Memory B cell (primary cell): ENCODE results near the gene EEF1AKMT2.
"Not testable (repeated sequence)": the region's sequence is repeated elsewhere in the genome, so short reads cannot be mapped to it uniquely, and the experiment has no call there.

ENCODE experiments used
- ATAC-seq: fragments of 150-1000 bp; cut with Tn5 transposase; 2 replicates; pipeline ENCODE4 v1.10.0; 2021; ENCODE audit warnings: low read depth, mild to moderate bottlenecking, moderate library complexity
- DNase-seq, 2 donors: peaks; one replicate each; pipeline ENCODE4 v3.0.0; 2022; ENCODE audit warnings: low spot score in 2 of 2
- H3K27ac Mint-ChIP-seq: one replicate; pipeline ENCODE4 v1.8.0; 2022; ENCODE audit warnings: mild to moderate bottlenecking, moderate library complexity, mixed read lengths
- H3K27me3 Mint-ChIP-seq: one replicate; pipeline ENCODE4 v1.8.0; 2022; ENCODE audit warnings: mixed read lengths
- H3K36me3 Mint-ChIP-seq: one replicate; pipeline ENCODE4 v1.8.0; 2022; ENCODE audit warnings: mild to moderate bottlenecking, mixed read lengths
- H3K4me1 Mint-ChIP-seq: one replicate; pipeline ENCODE4 v1.8.0; 2022; ENCODE audit warnings: mixed read lengths
- H3K4me3 Mint-ChIP-seq: one replicate; pipeline ENCODE4 v1.8.0; 2022; ENCODE audit warnings: mild to moderate bottlenecking, moderate library complexity, mixed read lengths
- H3K9me3 Mint-ChIP-seq: one replicate; pipeline ENCODE4 v1.8.0; 2022; ENCODE audit warnings: mixed read lengths

The EEF1AKMT2 gene

GRCh38 chr10:124746447-124746846 is 45.2 kb downstream of the EEF1AKMT2 start:
- H3K27me3 Mint-ChIP-seq, ATAC-seq, H3K9me3 Mint-ChIP-seq, DNase-seq, H3K4me3 Mint-ChIP-seq, H3K36me3 Mint-ChIP-seq, H3K27ac Mint-ChIP-seq: not testable (repeated sequence)
- H3K4me1 Mint-ChIP-seq: peaks cover 12% of the 10 kb centered on the region

GRCh38 chr10:124745673-124746072 is 46.0 kb downstream of the EEF1AKMT2 start:
- peak in 1 of 2 donors; percentile 54 for DNase-seq
- Mint-ChIP-seq H3K27me3 (no peaks in the 10 kb centered on the region), H3K9me3 (no peaks in the 10 kb centered on the region), H3K4me3 (peak overlapping the region; percentile 24), H3K36me3 (peaks cover 1% of the 10 kb centered on the region), H3K27ac (peak overlapping the region; percentile 69), H3K4me1 (peaks cover 17% of the 10 kb centered on the region)
- ATAC-seq: no peak

GRCh38 chr10:124745252-124745651 is 46.4 kb downstream of the EEF1AKMT2 start:
- Mint-ChIP-seq H3K4me3 (peak overlapping the region; percentile 24), H3K27ac (peak overlapping the region; percentile 69), H3K9me3 (no peaks in the 10 kb centered on the region), H3K27me3 (no peaks in the 10 kb centered on the region), H3K4me1 (peaks cover 20% of the 10 kb centered on the region), H3K36me3 (peaks cover 1% of the 10 kb centered on the region)
- ATAC-seq: no peak
- no peak for DNase-seq

DNA sequence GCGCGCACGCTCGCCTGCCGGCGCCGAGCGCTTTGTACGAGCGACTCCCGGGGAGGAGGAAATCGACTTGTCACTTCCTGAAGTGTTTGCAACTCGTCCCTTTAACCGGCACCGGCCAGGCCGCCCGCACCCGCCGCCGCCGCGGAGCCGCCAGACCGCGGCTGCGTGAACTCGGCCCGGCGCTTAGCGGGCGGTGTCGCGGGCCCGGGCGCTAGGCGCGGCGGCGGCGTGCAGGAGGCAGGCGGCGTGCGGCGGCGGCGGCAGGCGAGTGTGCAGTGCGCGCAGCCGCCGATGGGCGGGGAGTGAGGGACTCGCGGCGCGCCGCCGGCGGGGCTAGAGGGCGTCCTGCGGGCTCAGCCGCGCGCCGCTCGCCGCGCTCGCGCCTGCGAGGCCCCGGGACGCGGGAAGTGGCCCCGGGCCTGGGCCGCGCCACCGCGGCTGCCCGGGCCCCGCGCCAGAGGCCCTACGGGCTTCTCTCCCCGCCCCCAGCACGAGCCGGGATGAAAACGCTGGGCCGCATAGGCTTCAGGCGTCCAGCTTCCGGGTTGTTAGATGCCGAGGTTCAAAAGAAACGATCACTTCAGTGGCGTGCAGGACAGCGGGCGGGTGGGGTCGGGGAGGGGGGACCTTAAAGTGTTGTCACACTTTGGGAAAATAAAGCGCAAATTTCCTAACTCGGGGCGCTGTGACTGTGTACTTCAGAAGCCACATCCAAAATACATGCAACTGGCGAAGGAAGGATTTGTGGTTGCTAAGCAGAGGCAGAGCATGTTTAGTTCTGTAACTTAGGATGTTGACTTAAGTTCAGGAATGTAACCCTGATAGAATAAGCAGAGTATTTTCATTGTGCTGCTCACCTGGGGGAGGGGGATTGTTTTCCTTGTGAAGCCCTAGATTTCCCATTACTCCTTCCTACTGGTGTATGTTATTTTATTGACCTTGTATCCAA is 47.3 kb downstream of the EEF1AKMT2 start, which contains the start of gene FAM53B:
TSS of gene FAM53B (minus strand) at position 277 of the 949 bp plus-strand sequence. CDS start 37,665 bp downstream, outside the sequence.
- DNase-seq (peak; percentile 78 to 80), ATAC-seq (peak; percentile 69)
- Mint-ChIP-seq H3K36me3 (peaks cover 1% of the 10 kb centered on the region), H3K9me3 (no peaks in the 10 kb centered on the region), H3K27me3 (no peaks in the 10 kb centered on the region), H3K4me1 (peaks cover 27% of the 10 kb centered on the region), H3K4me3 (peak within 1 kb of the TSS; percentile 98), H3K27ac (peak within 1 kb of the TSS; percentile 89)

DNA sequence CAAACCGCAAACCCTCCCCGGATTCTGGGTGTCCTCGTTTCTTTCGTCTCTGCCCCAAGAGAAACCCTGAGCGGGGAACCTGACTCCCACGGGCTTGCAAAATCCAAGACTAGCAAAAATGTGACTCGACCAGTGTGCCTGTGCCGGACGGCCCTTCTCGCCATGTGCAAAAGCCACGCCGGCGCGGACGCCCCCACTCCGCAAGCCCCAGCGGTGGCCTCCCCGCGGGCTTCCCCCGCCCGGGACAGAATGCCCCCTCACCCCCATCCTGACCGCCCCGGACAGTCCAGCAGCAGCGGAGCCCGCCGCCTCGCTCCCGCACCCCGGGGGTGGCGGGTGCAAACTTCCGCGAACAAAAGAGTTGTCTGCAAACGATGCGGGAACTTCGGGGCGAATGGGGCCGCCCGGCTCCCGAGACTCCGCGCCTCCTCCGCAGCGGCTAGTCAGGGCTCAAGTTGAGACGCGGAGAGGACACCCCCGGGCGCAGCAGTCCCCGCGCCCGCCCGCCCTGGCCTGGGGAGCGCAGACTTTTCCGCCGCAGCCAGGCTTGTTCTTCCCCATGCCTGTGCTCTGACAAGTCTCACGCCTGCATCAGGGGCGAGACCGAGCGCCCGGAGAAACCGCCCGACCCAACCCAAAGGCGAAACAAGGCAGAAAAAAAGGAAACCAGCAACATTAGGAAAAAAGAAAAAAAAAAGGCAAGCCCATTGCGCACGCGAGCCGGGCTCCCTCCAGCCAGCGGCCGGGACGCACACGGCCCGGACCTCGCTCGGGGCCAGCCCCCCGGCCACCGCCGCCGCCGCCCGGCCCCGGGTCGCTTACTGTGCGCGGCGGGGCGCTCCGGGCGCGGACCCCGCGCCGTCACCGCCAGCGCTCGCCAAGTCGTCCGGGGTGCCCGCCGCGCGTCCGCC is 48.2 kb downstream of the EEF1AKMT2 start:
- ATAC-seq: peak; percentile 23
- H3K27ac Mint-ChIP-seq: peak overlapping the region; percentile 89

GRCh38 chr10:124742413-124743190 is 49.1 kb downstream of the EEF1AKMT2 start:
- H3K4me1 Mint-ChIP-seq: peaks cover 36% of the 10 kb centered on the region

More for the DNA sequence above, 48.2 kb downstream of the EEF1AKMT2 start:
- DNase-seq: no peak
- peak overlapping the region; percentile 98 for H3K4me3 Mint-ChIP-seq
- peaks cover 3% of the 10 kb centered on the region for H3K36me3 Mint-ChIP-seq
- H3K27me3 Mint-ChIP-seq: no peaks in the 10 kb centered on the region
- no peaks in the 10 kb centered on the region for H3K9me3 Mint-ChIP-seq
- peaks cover 32% of the 10 kb centered on the region for H3K4me1 Mint-ChIP-seq

DNA sequence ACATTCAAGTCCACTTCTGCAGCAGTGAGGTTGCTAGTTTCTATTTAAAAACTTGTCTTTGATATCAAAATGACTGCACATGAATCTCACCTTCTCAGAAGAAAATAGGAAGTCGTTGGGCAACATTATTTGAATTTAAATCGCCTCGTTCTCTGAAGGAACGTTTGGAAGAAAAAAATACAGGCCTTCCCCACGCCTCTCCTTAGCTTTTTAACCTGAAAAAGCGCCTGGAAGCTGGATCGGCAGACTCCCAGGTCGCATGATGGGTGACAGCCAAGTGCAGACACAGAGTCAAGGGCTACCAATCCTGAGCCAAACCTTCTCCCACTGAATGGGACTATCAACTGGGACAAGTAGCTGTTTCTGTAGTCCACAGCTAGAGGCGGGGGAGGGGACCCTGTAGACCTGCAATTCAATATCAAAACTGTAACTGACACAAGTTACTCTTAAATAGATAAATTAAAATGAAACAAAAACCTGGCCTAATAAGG is 49.7 kb downstream of the EEF1AKMT2 start:
- Mint-ChIP-seq H3K27me3 (no peaks in the 10 kb centered on the region), H3K36me3 (peaks cover 4% of the 10 kb centered on the region), H3K9me3 (no peaks in the 10 kb centered on the region), H3K27ac (peak overlapping the region; percentile 92), H3K4me1 (peaks cover 40% of the 10 kb centered on the region), H3K4me3 (peak overlapping the region; percentile 98)
- DNase-seq: no peak
- no peak for ATAC-seq

More at GRCh38 chr10:124742413-124743190, 49.1 kb downstream of the EEF1AKMT2 start:
- peaks cover 4% of the 10 kb centered on the region for H3K36me3 Mint-ChIP-seq
- H3K9me3 Mint-ChIP-seq: no peaks in the 10 kb centered on the region
- H3K27me3 Mint-ChIP-seq: no peaks in the 10 kb centered on the region
- H3K4me3 Mint-ChIP-seq: peak overlapping the region; percentile 98
- peak overlapping the region; percentile 89 for H3K27ac Mint-ChIP-seq
- no peak for DNase-seq
- ATAC-seq: no peak

DNA sequence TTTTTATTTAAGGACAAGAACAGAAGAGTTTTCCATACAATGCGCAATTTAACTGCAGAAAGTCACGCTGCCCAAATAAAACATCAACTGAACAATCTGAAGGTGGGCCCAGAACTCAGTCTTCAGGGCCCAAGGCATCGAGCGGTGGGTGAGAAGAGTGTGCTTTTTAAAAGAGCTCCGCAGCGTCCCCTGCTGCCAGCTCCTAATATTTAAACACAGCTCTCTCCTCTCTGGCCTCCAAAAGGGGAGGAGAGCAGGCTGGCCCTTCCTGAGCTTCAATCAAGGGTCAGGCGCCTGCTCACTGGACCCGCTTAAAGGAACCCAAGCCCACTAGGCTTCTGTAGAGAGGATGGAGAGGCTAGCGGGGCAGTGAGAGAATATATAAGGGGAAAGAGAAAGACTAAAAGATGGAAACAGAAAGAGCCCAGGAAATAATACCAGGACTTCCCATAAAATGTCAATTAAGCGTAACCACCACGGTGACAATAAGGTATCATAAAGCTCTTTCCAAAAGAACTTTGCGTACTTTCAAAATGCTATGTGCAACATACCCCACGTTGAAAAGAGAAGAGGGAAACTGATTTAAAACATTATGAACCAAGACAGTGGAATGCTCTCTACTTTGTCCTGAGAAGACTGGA is 50.3 kb downstream of the EEF1AKMT2 start:
- H3K36me3 Mint-ChIP-seq: peaks cover 4% of the 10 kb centered on the region
- peak overlapping the region; percentile 98 for H3K4me3 Mint-ChIP-seq
- no peaks in the 10 kb centered on the region for H3K9me3 Mint-ChIP-seq
- peaks cover 45% of the 10 kb centered on the region for H3K4me1 Mint-ChIP-seq
- H3K27me3 Mint-ChIP-seq: no peaks in the 10 kb centered on the region
- ATAC-seq (peak; percentile 54), DNase-seq (peak in 1 of 2 donors; percentile 60)
- H3K27ac Mint-ChIP-seq: peak overlapping the region; percentile 92

DNA sequence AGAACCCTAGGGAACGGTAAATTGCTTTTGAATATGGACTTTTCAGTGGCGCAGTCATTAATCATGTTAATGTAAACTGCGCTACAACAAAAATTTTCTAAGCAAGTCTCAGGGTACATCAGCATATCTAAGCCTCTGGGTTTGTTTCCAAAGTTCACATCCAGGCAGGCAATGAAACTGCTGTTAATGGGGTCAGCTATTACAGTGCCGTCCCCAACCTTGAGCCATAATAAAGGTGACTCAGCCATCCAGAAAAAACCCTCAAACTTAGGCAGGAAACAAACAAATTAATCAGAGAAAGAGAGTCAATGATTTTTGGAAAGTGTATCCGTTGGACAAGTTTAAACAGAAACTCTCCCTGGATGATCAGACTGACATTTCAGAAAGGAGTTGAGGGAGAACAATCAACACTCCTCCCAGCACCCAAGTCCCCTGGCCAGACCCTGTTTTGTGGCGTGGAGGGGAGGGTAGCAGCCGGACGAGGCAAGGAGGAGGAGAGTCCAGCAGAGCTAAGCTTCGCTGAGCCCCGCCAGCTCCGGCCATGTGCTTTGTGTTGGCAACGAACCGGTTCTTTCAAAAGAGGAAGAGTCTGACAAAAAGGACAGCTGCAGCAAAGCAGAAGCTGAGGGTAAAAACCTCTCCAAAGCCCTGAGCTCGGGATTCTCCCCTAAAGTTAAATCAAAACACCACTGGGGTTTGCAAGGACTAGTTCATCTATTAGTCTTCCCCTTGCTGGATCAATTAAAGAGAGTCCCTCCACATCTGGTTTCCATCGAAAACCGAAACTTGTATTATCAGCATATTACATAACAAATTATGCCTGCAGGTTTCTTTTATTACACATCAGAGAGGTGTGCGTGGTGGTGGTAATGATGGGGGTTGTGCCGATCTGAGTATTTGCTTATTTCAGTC is 51.1 kb downstream of the EEF1AKMT2 start:
- Mint-ChIP-seq H3K4me1 (peaks cover 52% of the 10 kb centered on the region), H3K27ac (peak overlapping the region; percentile 92), H3K27me3 (no peaks in the 10 kb centered on the region), H3K4me3 (peak overlapping the region; percentile 98), H3K36me3 (peaks cover 8% of the 10 kb centered on the region), H3K9me3 (no peaks in the 10 kb centered on the region)
- DNase-seq: peak in 1 of 2 donors; percentile 57
- ATAC-seq: peak; percentile 62

- H3K27me3 Mint-ChIP-seq: no peaks in the 10 kb centered on the region
- peak overlapping the region; percentile 92 for H3K27ac Mint-ChIP-seq
- peaks cover 8% of the 10 kb centered on the region for H3K36me3 Mint-ChIP-seq
- no peak for DNase-seq
- H3K9me3 Mint-ChIP-seq: no peaks in the 10 kb centered on the region
- ATAC-seq: no peak
- peaks cover 52% of the 10 kb centered on the region for H3K4me1 Mint-ChIP-seq
- peak overlapping the region; percentile 98 for H3K4me3 Mint-ChIP-seq
These were observed 51.7 kb downstream of the EEF1AKMT2 start for GRCh38 chr10:124739986-124740368.

- ATAC-seq (no peak), DNase-seq (no peak)
- Mint-ChIP-seq H3K36me3 (peaks cover 8% of the 10 kb centered on the region), H3K27ac (peak overlapping the region; percentile 92), H3K27me3 (no peaks in the 10 kb centered on the region), H3K9me3 (no peaks in the 10 kb centered on the region), H3K4me1 (peaks cover 59% of the 10 kb centered on the region), H3K4me3 (peak overlapping the region; percentile 98)
These were observed 52.4 kb downstream of the EEF1AKMT2 start for GRCh38 chr10:124739119-124739921.
